Fibroblast of mammary gland (primary cell): ENCODE results near the gene THBD.

Source experiments
- DNase-seq: peaks from one replicate; pipeline ENCODE4 v3.0.0-alpha.2; 2010; ENCODE audit warnings: low read depth
- H3K4me3 ChIP-seq: 2 replicates; pipeline ENCODE4 v1.5.1; 2011; ENCODE audit warnings: low read depth, mild to moderate bottlenecking, low read length, moderate library complexity; ENCODE audit not compliant: control insufficient read depth
- CTCF ChIP-seq: conservative IDR thresholded peaks from 2 replicates; pipeline ENCODE4 v1.5.1; 2011; ENCODE audit warnings: low read depth, low read length, inconsistent platforms; ENCODE audit not compliant: control insufficient read depth, insufficient read depth

THBD gene

GRCh38 chr20:23079926-23080325, 30.5 kb upstream of the THBD start:
- TF ChIP-seq CTCF, result no peak
- no peak overlapping the region for H3K4me3 ChIP-seq
- no peak for DNase-seq

GRCh38 chr20:23079016-23079351, 29.5 kb upstream of the THBD start:
- no peak for TF ChIP-seq CTCF
- H3K4me3 ChIP-seq, result no peak overlapping the region
- DNase-seq, result no peak

- DNase-seq, result peak; percentile 86
- no peak overlapping the region for H3K4me3 ChIP-seq
- no peak for TF ChIP-seq CTCF
These were observed 29.0 kb upstream of the THBD start for GRCh38 chr20:23078351-23079015.

GRCh38 chr20:23077277-23077676, 27.8 kb upstream of the THBD start:
- TF ChIP-seq CTCF, result no peak
- no peak for DNase-seq
- H3K4me3 ChIP-seq, result no peak overlapping the region

- TF ChIP-seq CTCF, result no peak
- H3K4me3 ChIP-seq, result no peak overlapping the region
- DNase-seq, result no peak
These were observed 24.6 kb upstream of the THBD start for GRCh38 chr20:23074052-23074451.

GRCh38 chr20:23072892-23073586, 23.6 kb upstream of the THBD start:
- DNase-seq, result no peak
- no peak overlapping the region for H3K4me3 ChIP-seq
- TF ChIP-seq CTCF, result no peak
